Measurements from ENCODE around the gene ABHD13. TPM values are rescaled to one million over a fixed set of nuclear protein-coding genes. Genes with fewer than 3 reads are reported as not detected.
"Not testable (repeated sequence)": the region's sequence is repeated elsewhere in the genome, so short reads cannot be mapped to it uniquely, and the experiment has no call there.

ABHD13 gene
- total RNA-seq, 1 donor from 2014 or later, result 9.6 TPM

DNA sequence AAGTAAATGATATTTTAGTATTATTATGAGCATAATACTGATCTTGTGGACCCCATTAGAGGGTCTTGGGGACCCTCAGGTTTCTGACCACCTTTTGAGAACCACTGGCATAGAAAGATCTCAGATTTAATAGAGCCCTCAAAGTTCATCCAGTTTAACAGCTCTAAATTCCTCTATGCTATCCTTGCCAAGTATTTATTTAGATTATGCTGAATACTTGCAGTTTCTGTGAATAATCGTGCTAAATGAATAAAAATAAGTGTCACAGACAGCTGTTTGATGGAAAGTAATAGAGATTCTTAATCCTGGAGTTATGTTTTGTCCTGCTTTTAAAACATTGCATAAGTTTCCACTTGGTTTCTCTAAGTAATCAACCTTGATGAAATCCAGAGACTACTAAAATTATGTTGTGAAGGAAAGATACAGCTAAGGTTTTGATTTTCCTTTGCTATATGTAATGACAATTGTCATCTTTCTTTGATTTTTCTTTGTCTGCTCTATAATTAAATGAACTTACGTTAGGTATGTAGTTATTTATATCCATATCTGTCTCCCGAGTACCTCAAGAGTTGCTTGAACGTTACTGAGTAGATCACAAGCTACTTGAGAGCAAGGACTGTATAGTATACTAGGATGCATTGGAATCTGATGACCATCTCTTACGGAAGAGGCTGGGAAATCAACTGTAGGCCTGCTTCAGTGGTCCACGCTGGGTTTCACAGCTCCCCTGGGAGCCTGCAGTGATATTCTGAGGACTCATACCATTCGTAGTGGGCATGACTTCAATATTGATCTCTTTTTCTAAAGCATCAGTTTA is 5.7 kb downstream of the ABHD13 start:
- no peak for DNase-seq (ENCODE audit: low read depth)

- DNase-seq (ENCODE audit: low read depth), result no peak
Measured at GRCh38 chr13:108225440-108225839, 7.2 kb downstream of the ABHD13 start.

DNA sequence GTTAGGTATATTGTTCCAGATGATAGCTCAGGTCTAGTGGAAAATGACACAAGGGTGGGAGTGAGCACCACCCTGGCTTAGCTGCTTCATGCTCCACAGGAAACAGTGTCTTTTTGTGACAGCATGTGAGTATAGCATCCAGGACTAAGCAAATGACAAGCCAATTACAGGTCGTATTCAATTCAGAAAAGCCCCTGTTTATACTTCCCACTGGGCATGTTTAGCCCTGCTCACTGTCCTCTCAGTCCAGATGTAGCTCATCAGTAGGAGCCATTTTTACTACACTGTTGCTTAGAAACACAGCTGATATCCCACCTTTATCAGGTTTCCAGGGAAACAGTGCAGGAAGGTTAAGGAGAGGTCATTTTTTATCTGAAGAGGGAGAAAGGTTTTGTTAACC is 8.0 kb downstream of the ABHD13 start:
- DNase-seq (ENCODE audit: low read depth), result no peak

- peak; percentile 41 for DNase-seq (ENCODE audit: low read depth)
Measured at GRCh38 chr13:108227651-108228272, 9.6 kb downstream of the ABHD13 start.

GRCh38 chr13:108230377-108230776 is 12.2 kb downstream of the ABHD13 start:
- DNase-seq (ENCODE audit: low read depth), result no peak

GRCh38 chr13:108249150-108249549 is 31.0 kb downstream of the ABHD13 start:
- DNase-seq (ENCODE audit: low read depth), result no peak

DNA sequence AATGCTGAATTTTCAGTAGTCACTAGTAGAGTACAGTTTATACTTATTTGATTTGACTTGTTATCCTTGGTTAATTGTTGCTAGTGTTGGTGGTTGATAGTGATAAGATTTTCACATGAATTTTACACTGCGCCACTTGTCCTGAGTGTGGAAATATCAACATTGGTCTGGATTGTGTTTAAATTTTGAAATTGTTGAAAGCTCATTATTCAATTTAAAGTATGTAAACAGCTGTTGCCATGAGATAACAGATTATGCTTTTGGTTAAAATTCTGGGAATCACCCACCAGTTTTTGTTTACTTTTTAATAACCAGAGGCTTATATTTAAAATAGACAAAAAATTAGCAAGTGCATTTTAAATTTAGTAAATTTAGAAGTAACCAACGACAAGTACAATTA is 39.1 kb downstream of the ABHD13 start:
- no peak for DNase-seq (ENCODE audit: low read depth)

DNA sequence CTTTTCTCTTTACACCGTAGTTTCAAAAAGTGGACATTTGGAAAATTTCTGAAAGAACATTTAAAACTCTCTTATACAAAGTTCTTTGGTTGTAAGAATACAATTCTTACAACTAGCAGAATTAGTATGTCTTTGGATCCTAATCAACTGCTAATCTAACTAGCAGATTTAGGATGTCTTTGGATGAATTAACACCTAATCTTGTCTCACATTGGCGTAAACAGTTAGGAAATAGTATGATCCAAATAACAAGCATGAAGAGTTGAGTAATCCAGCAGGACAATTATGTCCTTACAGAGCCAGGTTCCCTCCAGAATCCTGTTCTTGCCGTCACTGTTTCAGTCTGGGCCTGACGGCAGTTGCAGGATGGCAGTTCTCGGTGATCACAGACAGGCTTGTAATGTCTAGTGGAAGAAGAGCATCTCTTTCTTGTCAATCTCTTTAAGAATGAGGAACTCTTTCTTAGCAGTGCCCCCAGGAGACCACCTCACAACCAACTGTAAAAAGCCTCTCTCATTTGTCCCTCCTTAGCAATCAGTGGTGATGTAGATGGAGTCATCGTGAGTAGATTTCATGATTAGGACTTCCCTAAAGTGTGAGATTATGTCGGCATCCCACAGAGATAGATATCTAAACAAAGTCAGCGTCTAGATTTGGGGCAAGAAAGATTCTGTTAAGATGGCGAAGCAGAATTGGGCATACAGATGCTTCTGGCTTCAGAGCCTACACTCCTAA is 45.6 kb downstream of the ABHD13 start:
- DNase-seq (ENCODE audit: low read depth), result no peak

DNA sequence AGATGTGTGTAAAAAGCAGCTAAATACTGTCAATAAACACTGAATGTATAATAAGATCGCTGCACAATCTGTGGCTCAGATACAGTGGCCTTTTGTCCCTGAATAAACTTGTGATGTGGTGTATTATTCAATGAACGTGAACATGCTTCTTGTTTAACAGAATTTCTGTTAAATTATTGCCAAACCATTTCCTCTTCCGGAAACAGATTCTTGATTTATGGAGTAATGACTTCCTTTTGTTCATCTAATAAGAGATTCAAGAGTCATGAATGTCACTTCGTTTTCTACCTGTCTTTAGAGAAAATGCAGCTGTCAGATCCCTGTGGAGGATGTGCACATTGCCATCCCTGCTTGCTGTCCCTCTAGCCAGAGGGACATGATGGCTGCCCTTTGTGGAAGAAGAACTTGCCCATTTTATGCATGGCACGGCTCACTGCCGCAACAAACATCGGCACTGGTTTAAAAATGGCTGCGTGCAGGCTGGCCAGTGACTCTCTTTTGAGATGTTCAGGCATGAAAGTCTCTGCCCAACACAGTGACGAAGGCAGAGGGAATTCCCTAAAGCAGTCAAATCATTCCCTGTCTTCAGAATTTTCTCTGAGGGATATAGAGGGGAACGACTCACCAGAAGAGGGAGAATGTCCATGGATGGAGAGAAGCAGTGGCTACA is 48.3 kb downstream of the ABHD13 start:
- DNase-seq (ENCODE audit: low read depth), result no peak

GRCh38 chr13:108267347-108267746 is 49.2 kb downstream of the ABHD13 start:
- DNase-seq (ENCODE audit: low read depth), result no peak

DNA sequence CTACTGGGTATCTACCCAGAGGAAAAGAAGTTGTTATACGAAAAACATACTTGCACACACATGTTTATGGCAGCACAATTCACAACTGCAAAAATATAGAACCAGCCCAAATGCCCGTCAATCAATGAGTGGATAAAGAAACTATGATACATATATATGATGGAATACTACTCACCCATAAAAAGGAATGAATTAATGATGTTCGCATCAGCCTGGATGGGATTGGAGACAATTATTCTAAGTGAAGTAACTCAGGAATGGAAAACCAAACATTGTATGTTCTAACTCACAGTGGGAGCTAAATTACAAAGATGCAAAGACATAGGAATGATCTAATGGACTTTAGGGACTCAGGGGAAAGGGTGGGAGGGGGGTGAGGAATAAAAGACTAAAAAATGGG is 49.7 kb downstream of the ABHD13 start:
- DNase-seq (ENCODE audit: low read depth), result not testable (repeated sequence)

GRCh38 chr13:108268466-108269112 is 50.4 kb downstream of the ABHD13 start:
- no peak for DNase-seq (ENCODE audit: low read depth)

DNA sequence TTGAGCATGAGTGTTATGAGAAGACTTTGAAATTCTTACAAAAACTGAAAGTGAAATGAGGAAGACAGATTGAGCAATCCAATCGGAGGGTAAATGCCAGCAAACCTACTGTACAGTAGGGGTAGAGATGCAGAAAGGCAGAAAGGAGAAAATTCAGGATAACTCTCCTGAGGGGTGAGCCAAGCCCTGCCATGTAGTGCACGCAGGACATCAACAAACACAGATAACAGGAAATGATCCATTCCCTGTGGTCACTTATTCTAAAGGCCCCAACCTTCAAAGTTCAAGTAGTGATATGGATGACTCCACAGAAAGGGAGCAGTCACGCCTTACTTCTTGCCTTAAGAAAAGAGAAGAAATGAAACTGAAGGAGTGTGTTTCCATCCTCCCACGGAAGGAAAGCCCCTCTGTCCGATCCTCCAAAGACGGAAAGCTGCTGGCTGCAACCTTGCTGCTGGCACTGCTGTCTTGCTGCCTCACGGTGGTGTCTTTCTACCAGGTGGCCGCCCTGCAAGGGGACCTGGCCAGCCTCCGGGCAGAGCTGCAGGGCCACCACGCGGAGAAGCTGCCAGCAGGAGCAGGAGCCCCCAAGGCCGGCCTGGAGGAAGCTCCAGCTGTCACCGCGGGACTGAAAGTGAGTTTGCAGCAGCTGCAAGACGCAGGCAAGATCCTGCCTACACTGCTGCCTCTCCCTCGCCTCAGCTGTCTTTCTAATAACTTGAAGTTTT is 51.6 kb downstream of the ABHD13 start, which contains the start of gene TNFSF13B:
TSS of gene TNFSF13B (plus strand) at position 118 of the 728 bp plus-strand sequence. CDS start at position 296, 178 bp downstream.
- peak; percentile 50 for DNase-seq (ENCODE audit: low read depth)

DNA sequence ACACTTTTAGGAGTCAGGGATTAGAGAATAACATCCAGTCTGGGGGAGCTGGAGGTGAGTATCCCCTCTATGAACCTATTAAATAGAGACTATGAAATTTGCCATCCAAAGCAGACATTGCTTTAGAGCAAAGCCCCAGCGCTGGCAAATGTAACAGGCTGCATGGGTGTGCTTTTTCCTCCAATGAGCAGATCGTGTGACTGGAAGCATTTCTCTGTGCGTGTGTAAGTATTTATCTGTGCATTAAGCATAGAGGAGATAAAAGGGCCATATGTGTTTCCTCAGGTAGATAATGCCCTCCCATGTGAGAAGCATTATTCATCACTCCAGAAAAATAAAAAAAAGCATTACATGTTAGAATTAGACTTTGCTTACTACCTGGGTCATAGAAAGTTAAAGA is 52.2 kb downstream of the ABHD13 start:
- no peak for DNase-seq (ENCODE audit: low read depth)

GRCh38 chr13:108272333-108272732 is 54.1 kb downstream of the ABHD13 start:
- peak; percentile 64 for DNase-seq (ENCODE audit: low read depth)

GRCh38 chr13:108273429-108274118 is 55.4 kb downstream of the ABHD13 start:
- DNase-seq (ENCODE audit: low read depth), result no peak

GRCh38 chr13:108274718-108275117 is 56.5 kb downstream of the ABHD13 start:
- DNase-seq (ENCODE audit: low read depth), result no peak

DNA sequence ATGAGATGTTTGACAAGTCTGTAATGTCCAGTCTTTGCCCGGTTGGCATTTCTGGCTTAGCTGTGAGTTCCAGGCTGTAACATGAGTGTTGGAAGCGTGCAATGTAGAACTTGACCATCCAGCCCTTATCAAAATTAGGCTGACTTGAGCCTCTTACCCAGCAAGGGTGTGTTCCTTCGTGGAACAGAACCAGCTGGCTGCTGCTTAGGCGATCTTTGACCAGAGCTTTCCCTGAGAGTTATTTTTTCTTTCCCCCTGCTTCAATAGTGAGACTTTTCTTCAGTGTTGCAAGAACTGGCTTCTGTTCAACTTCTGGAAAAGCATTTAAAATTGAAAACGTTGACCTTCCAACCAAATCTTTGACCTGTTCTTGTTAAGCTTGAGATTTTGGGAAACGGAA is 57.9 kb downstream of the ABHD13 start:
- peak; percentile 6 for DNase-seq (ENCODE audit: low read depth)

DNA sequence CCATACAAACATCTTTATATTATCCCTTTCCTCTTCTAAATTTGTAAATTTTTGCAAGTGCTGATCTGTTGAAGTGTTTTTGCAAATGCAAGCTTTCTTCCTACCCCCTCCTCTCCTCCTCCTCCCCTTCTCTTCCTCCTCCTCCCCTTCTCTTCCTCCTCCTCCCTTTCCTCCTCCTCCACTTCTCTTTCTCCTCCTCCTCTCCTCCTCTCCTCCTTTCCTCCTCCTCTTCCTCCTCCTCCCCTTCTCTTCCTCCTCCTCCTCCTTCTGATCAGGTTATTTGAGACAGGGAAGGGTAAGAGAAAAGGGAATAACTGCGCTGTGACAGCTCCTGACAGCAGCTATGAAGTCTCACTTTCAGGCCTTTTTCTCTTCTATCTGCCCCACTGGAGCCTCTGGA is 60.3 kb downstream of the ABHD13 start:
- DNase-seq (ENCODE audit: low read depth), result no peak

DNA sequence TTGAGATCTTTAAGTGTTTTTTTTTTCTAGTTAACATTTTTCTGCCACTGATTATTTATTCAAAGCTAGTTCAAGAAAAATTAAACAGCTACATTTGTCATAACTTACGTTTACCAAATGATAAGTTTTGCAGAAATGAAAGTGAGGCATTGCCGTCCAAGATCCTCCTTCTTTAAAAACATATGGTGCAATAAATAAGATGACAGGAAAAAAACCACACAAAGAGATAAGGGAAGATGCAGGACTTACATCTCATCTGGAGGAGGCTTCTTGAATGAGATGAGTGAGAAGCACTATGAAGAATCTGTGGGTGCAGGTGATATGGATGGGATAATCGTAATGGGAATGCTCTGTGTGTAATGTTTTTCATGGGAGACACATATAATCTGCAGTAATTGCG is 63.7 kb downstream of the ABHD13 start:
- DNase-seq (ENCODE audit: low read depth), result no peak
